Transverse colon (tissue), 3 donors: ENCODE results near the gene HCK.

ENCODE experiments used
- EP300 ChIP-seq: sonication (generic); formaldehyde crosslinking; IDR thresholded peaks from one replicate; pipeline ENCODE4 v1.6.1; 2017; ENCODE audit warnings: antibody characterized with exemption, low read depth
- POLR2A ChIP-seq: fragments of 450-650 bp; IDR thresholded peaks from one replicate; pipeline ENCODE4 v1.6.1; 2016; ENCODE audit warnings: antibody characterized with exemption, mild to moderate bottlenecking, moderate library complexity
- TF ChIP-seq, protein P1 (sequence below), 5 experiments: fragments of 200-600 bp in 3 of 5; fragments of 450-650 bp in 2 of 5; sonication (generic) in 3 of 5; IDR thresholded peaks; 1 replicate in 2 of 5; 2 replicates in 3 of 5; pipeline ENCODE4 v1.5.1; 2016 to 2017; ENCODE audit warnings: antibody characterized with exemption in 5 of 5, inconsistent platforms in 3 of 5, mild to moderate bottlenecking in 2 of 5, moderate library complexity in 1 of 5

DNA sequence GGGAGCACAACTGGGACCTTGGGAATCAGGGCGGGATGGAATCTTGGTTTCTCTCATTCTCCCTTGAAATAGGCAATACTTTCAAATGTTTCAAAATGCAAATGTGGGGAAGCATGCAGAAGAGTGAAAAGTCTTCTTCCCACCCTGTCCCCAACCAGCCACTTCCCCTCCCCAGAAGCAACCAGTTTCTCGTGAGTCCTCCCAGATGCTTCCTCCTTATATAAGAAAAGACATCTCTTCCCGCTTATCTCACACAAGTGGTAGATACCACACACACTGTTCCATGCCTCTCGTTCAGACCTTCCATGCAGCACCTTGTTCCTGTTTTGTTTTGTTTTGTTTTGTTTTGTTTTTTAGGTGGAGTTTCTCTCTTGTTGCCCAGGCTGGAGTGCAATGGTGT is 25.1 kb downstream of the HCK start:
- TF ChIP-seq, protein P1, sequence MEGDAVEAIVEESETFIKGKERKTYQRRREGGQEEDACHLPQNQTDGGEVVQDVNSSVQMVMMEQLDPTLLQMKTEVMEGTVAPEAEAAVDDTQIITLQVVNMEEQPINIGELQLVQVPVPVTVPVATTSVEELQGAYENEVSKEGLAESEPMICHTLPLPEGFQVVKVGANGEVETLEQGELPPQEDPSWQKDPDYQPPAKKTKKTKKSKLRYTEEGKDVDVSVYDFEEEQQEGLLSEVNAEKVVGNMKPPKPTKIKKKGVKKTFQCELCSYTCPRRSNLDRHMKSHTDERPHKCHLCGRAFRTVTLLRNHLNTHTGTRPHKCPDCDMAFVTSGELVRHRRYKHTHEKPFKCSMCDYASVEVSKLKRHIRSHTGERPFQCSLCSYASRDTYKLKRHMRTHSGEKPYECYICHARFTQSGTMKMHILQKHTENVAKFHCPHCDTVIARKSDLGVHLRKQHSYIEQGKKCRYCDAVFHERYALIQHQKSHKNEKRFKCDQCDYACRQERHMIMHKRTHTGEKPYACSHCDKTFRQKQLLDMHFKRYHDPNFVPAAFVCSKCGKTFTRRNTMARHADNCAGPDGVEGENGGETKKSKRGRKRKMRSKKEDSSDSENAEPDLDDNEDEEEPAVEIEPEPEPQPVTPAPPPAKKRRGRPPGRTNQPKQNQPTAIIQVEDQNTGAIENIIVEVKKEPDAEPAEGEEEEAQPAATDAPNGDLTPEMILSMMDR (IDR thresholded peaks at IDR 0.05), result no peak
- TF ChIP-seq POLR2A, result no peak
- TF ChIP-seq EP300, result no peak
